Trophoblast cell (in vitro differentiated cells and primary cell): ENCODE measurements around the gene NEUROD1.
A peak's percentile ranks its signal among the peaks of the same experiment; 100 is the strongest.

Experiments used
- DNase-seq, 2 donors: peaks; one replicate each; pipeline ENCODE4 v3.0.0-alpha.2; 2016
- H2AFZ ChIP-seq: 2 replicates; pipeline ENCODE4 v1.6.1; 2013; ENCODE audit warnings: low read length, moderate library complexity, mild to moderate bottlenecking; ENCODE audit not compliant: insufficient read depth, poor library complexity
- H2AK5ac ChIP-seq: 2 replicates; pipeline ENCODE4 v1.6.1; 2013; ENCODE audit warnings: mild to moderate bottlenecking, low read length
- H2BK120ac ChIP-seq: 2 replicates; pipeline ENCODE4 v1.6.1; 2013; ENCODE audit warnings: low read length, mild to moderate bottlenecking, moderate library complexity; ENCODE audit not compliant: insufficient read depth, poor library complexity
- H2BK12ac ChIP-seq: 2 replicates; pipeline ENCODE4 v1.6.1; 2013; ENCODE audit warnings: mild to moderate bottlenecking, low read length, moderate library complexity
- H2BK5ac ChIP-seq: 2 replicates; pipeline ENCODE4 v1.6.1; 2013; ENCODE audit warnings: low read length, low read depth, moderate library complexity, mild to moderate bottlenecking; ENCODE audit not compliant: poor library complexity
- H3K14ac ChIP-seq: 2 replicates; pipeline ENCODE4 v1.6.1; 2013; ENCODE audit warnings: mild to moderate bottlenecking, low read length
- H3K18ac ChIP-seq: 2 replicates; pipeline ENCODE4 v1.6.1; 2013; ENCODE audit warnings: mild to moderate bottlenecking, low read length
- H3K23ac ChIP-seq: 2 replicates; pipeline ENCODE4 v1.6.1; 2013; ENCODE audit warnings: low read length
- H3K27ac ChIP-seq: 2 replicates; pipeline ENCODE4 v1.5.1; 2013; ENCODE audit warnings: low read depth, mild to moderate bottlenecking, inconsistent platforms, low read length, moderate library complexity
- H3K27me3 ChIP-seq: 2 replicates; pipeline ENCODE4 v1.6.1; 2013; ENCODE audit warnings: inconsistent platforms, mild to moderate bottlenecking, low read length, moderate library complexity; ENCODE audit not compliant: insufficient read depth
- H3K36me3 ChIP-seq, 2 experiments: 1 replicate in 1 of 2; 2 replicates in 1 of 2; pipeline ENCODE4 v1.6.1; 2013; ENCODE audit warnings: low read length in 2 of 2, mild to moderate bottlenecking in 2 of 2, moderate library complexity in 1 of 2; ENCODE audit not compliant: insufficient read depth in 2 of 2, control insufficient read depth in 1 of 2
- H3K4ac ChIP-seq: 2 replicates; pipeline ENCODE4 v1.6.1; 2013; ENCODE audit warnings: low read depth, mild to moderate bottlenecking, low read length, moderate library complexity
- H3K4me1 ChIP-seq, 2 experiments: 1 replicate in 1 of 2; 2 replicates in 1 of 2; pipeline ENCODE4 v1.6.1; 2013; ENCODE audit warnings: low read length in 2 of 2, mild to moderate bottlenecking in 2 of 2, moderate library complexity in 1 of 2; ENCODE audit not compliant: insufficient read depth in 2 of 2, control insufficient read depth in 1 of 2
- H3K4me2 ChIP-seq: 2 replicates; pipeline ENCODE4 v1.6.1; 2013; ENCODE audit warnings: inconsistent platforms, mild to moderate bottlenecking, low read length, moderate library complexity
- H3K4me3 ChIP-seq: 2 replicates; pipeline ENCODE4 v1.5.1; 2013; ENCODE audit warnings: mild to moderate bottlenecking, low read depth, low read length, inconsistent platforms
- H3K79me1 ChIP-seq: one replicate; pipeline ENCODE4 v1.6.1; 2013; ENCODE audit warnings: low read length
- H3K79me2 ChIP-seq: 2 replicates; pipeline ENCODE4 v1.6.1; 2013; ENCODE audit warnings: low read length, mild to moderate bottlenecking; ENCODE audit not compliant: control insufficient read depth, insufficient read depth, poor library complexity
- H3K9ac ChIP-seq: 2 replicates; pipeline ENCODE4 v1.6.1; 2013; ENCODE audit warnings: mild to moderate bottlenecking, low read length
- H3K9me3 ChIP-seq: 2 replicates; pipeline ENCODE4 v1.6.1; 2013; ENCODE audit warnings: low read depth, mild to moderate bottlenecking, control low read depth, inconsistent platforms, low read length; ENCODE audit not compliant: insufficient read depth
- H4K12ac ChIP-seq: 2 replicates; pipeline ENCODE4 v1.6.1; 2013; ENCODE audit warnings: low read depth, mild to moderate bottlenecking, low read length, moderate library complexity
- H4K8ac ChIP-seq: 2 replicates; pipeline ENCODE4 v1.6.1; 2013; ENCODE audit warnings: low read depth, mild to moderate bottlenecking, low read length, moderate library complexity
- H4K91ac ChIP-seq: one replicate; pipeline ENCODE4 v1.6.1; 2013; ENCODE audit warnings: low read depth, mild to moderate bottlenecking, low read length, moderate library complexity
- WGBS: extraction: QIAGEN DNeasy Blood & Tissue Kit; methylation state at CpG from one replicate; pipeline ENCODE4 v1.1.7; 2013; ENCODE audit warnings: missing lambda C conversion rate; ENCODE audit not compliant: insufficient read length, insufficient coverage; ENCODE audit errors: extremely low coverage; 5-methylcytosine and 5-hydroxymethylcytosine counted together

Gene NEUROD1

GRCh38 chr2:181682795-181683517 lies 2.6 kb upstream of the NEUROD1 start:
- peaks cover 5% of the 10 kb centered on the region for H3K79me1 ChIP-seq
- no peak overlapping the region for H3K9ac ChIP-seq
- no peak overlapping the region for H3K4ac ChIP-seq
- no CpG with 5 or more reads among the region's 42 CpGs for WGBS
- H3K9me3 ChIP-seq: peaks cover 11% of the 10 kb centered on the region
- DNase-seq: no peak
- no peak overlapping the region for H2AK5ac ChIP-seq
- H3K23ac ChIP-seq: no peak overlapping the region
- H3K4me2 ChIP-seq: peak overlapping the region; percentile 70
- H2BK12ac ChIP-seq: no peak overlapping the region
- no peak overlapping the region for H2AFZ ChIP-seq
- peaks cover 20 to 32% of the 10 kb centered on the region in 2 experiments for H3K4me1 ChIP-seq
- no peak overlapping the region for H3K18ac ChIP-seq
- no peak overlapping the region for H3K27ac ChIP-seq
- no peaks in the 10 kb centered on the region for H3K79me2 ChIP-seq
- no peak overlapping the region for H4K8ac ChIP-seq
- H3K14ac ChIP-seq: no peak overlapping the region
- H2BK120ac ChIP-seq: no peak overlapping the region
- no peak overlapping the region for H2BK5ac ChIP-seq
- peaks cover 53% of the 10 kb centered on the region for H3K27me3 ChIP-seq
- H3K36me3 ChIP-seq: no peaks in the 10 kb centered on the region
- H3K4me3 ChIP-seq: no peak overlapping the region
- no peak overlapping the region for H4K12ac ChIP-seq
- H4K91ac ChIP-seq: no peak overlapping the region

- H3K9ac ChIP-seq: no peak overlapping the region
- H3K79me1 ChIP-seq: peaks cover 5% of the 10 kb centered on the region
- H2BK5ac ChIP-seq: no peak overlapping the region
- no peak overlapping the region for H3K14ac ChIP-seq
- H3K36me3 ChIP-seq: no peaks in the 10 kb centered on the region
- no peak overlapping the region for H3K27ac ChIP-seq
- no peak overlapping the region for H2AFZ ChIP-seq
- H3K23ac ChIP-seq: no peak overlapping the region
- H3K79me2 ChIP-seq: no peaks in the 10 kb centered on the region
- no peak overlapping the region for H3K4me2 ChIP-seq
- peaks cover 57% of the 10 kb centered on the region for H3K27me3 ChIP-seq
- no CpG with 5 or more reads among the region's 24 CpGs for WGBS
- DNase-seq: no peak
- no peak overlapping the region for H3K4me3 ChIP-seq
- no peak overlapping the region for H2BK12ac ChIP-seq
- H3K18ac ChIP-seq: no peak overlapping the region
- H4K12ac ChIP-seq: no peak overlapping the region
- no peak overlapping the region for H2AK5ac ChIP-seq
- H4K91ac ChIP-seq: no peak overlapping the region
- H2BK120ac ChIP-seq: no peak overlapping the region
- H3K4ac ChIP-seq: no peak overlapping the region
- peaks cover 11% of the 10 kb centered on the region for H3K9me3 ChIP-seq
- H3K4me1 ChIP-seq: peaks cover 20 to 32% of the 10 kb centered on the region in 2 experiments
- no peak overlapping the region for H4K8ac ChIP-seq
These were observed 1.9 kb upstream of the NEUROD1 start for GRCh38 chr2:181682026-181682789.

- Histone ChIP-seq H3K4me1 (peaks cover 20 to 32% of the 10 kb centered on the region in 2 experiments), H3K27ac (no peak overlapping the region), H3K27me3 (peaks cover 57% of the 10 kb centered on the region), H3K23ac (no peak overlapping the region), H2BK5ac (no peak overlapping the region), H2BK120ac (no peak overlapping the region), H3K14ac (no peak overlapping the region), H3K4me3 (no peak overlapping the region), H2AFZ (no peak overlapping the region), H3K36me3 (no peaks in the 10 kb centered on the region), H4K8ac (no peak overlapping the region), H3K4ac (no peak overlapping the region), H3K79me2 (no peaks in the 10 kb centered on the region), H3K9me3 (peaks cover 11% of the 10 kb centered on the region), H2AK5ac (no peak overlapping the region), H3K79me1 (peaks cover 5% of the 10 kb centered on the region), H4K91ac (no peak overlapping the region), H3K4me2 (peak overlapping the region; percentile 50), H2BK12ac (no peak overlapping the region), H3K9ac (no peak overlapping the region), H3K18ac (no peak overlapping the region), H4K12ac (no peak overlapping the region)
- no CpG with 5 or more reads among the region's 38 CpGs for WGBS
- no peak for DNase-seq
These were observed 857 bp upstream of the NEUROD1 start for GRCh38 chr2:181680937-181681811.

GRCh38 chr2:181679544-181679979 lies 755 bp downstream of the NEUROD1 start:
- Histone ChIP-seq H3K9me3 (peaks cover 11% of the 10 kb centered on the region), H2BK120ac (no peak overlapping the region), H3K23ac (no peak overlapping the region), H3K36me3 (no peaks in the 10 kb centered on the region), H3K79me1 (peaks cover under 1% of the 10 kb centered on the region), H3K27me3 (peaks cover 57% of the 10 kb centered on the region), H3K4me2 (no peak overlapping the region), H3K14ac (no peak overlapping the region), H2BK12ac (no peak overlapping the region), H2AFZ (no peak overlapping the region), H3K79me2 (no peaks in the 10 kb centered on the region), H4K12ac (no peak overlapping the region), H2BK5ac (no peak overlapping the region), H2AK5ac (no peak overlapping the region), H3K4me3 (no peak overlapping the region), H3K27ac (no peak overlapping the region), H4K8ac (no peak overlapping the region), H3K18ac (no peak overlapping the region), H3K4ac (no peak overlapping the region), H4K91ac (no peak overlapping the region), H3K4me1 (peaks cover 13 to 24% of the 10 kb centered on the region in 2 experiments), H3K9ac (no peak overlapping the region)
- no peak for DNase-seq
- WGBS: no CpG with 5 or more reads among the region's 20 CpGs
